Measurements from ENCODE around the gene PLOD3.
"Not testable (repeated sequence)": the region's sequence is repeated elsewhere in the genome, so short reads cannot be mapped to it uniquely, and the experiment has no call there.

PLOD3 gene

GRCh38 chr7:101212014-101212413 lies 5.4 kb downstream of the PLOD3 start:
- no peak for DNase-seq (ENCODE audit: low read depth)

DNA sequence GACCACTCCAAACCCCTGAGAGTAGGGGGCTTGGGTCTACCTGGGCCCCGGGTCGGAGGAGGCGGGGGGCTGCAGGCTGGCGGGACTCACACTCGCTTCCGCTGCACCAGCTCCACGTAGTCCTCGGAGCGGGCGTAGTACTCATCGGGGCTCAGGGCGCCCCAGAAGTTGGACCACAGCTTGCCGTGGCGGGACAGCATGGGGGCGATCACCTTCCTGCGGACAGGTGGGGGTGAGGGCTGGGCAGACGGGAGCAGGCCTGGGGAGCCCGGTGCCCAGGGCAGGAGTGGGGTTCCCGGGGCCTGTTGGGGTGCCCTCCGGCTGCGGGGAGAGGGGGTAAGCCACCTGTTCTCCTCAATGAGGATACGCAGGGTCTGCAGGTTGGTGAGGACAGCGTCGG lies 5.9 kb downstream of the PLOD3 start:
- DNase-seq (ENCODE audit: low read depth), result no peak

GRCh38 chr7:101210143-101210542 lies 7.2 kb downstream of the PLOD3 start:
- DNase-seq (ENCODE audit: low read depth), result no peak

GRCh38 chr7:101208794-101209193 lies 8.6 kb downstream of the PLOD3 start:
- DNase-seq (ENCODE audit: low read depth), result no peak

GRCh38 chr7:101207459-101207858 lies 9.9 kb downstream of the PLOD3 start:
- no peak for DNase-seq (ENCODE audit: low read depth)

- no peak for DNase-seq (ENCODE audit: low read depth)
Observed at GRCh38 chr7:101206665-101207042, 10.7 kb downstream of the PLOD3 start.

DNA sequence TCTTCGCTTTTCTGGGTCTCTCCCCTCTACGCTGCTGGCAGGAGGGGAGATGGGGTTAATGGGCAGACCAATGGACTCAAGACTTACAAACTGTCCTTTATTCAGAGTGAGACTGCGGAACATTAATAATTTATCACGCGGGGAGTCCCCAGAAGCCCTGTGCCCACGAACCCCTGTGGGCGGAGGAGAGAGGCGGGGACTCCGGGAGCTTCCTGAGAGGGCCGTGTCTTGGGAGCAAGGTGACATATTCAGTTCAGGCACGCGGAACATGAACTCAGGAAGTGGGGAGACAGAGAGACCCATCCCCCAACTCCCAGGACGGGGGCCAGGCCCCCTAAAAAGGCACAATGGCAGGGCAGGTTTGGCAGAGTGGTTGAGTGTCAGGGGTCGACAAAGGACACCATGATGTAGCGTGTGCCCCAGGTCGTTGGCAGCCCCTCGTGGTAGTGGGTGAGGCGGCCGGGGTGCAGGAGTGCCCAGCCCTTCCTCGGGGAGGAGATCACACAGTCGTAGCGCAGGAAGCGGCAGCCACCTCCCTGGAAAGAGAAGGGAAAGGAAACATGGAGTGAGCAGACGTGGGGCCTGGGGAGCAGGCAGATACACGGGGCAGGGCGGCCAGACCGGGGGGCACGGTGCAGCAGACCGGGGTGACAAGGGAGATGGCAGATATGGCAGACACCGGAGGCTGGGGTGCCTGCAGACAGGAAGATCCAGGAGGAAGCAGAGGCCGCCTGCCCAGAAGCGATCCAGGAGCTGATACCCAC lies 11.3 kb downstream of the PLOD3 start:
- no peak for DNase-seq (ENCODE audit: low read depth)

GRCh38 chr7:101203740-101204738 lies 13.3 kb downstream of the PLOD3 start:
- not testable (repeated sequence) for DNase-seq (ENCODE audit: low read depth)

GRCh38 chr7:101202603-101202918 lies 14.8 kb downstream of the PLOD3 start:
- DNase-seq (ENCODE audit: low read depth), result no peak

GRCh38 chr7:101201695-101202602 lies 15.4 kb downstream of the PLOD3 start:
- no peak for DNase-seq (ENCODE audit: low read depth)

DNA sequence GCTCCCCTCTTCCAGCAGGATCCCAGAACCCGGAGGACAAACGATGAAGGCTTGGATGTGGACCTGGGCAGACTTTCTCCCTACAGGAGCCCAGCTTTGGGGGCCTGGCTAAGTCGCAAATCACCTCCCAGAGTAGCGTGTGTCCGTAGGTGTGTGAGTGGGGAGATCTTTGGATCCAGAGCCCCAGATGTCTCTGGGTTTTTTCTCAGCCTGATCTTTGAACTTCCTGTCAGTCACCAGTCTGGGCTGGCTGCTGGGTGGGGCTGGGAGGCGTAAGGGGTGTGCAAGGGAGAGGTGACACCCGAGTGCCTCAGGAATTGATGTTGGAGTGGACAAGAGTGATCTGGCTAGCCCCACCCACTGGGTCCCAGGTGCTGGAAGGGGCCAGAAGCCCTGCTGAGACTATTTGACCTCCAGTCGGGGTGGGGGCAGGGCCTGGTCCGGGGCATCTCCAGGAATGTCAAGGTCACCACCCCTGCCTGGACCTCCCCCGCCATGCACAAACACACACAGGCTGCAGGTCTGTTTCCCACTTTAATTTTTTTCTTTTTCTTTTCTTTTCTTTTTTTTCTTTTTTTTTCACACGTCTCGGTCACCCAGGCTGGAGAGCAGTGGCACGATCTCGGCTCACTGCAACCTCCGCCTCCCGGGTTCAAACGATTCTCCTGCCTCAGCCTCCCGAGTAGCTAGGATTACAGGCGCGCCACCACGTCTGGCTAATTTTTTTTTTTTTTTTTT lies 16.4 kb downstream of the PLOD3 start, which contains the start of gene MOGAT3:
Gene MOGAT3, minus strand, starts transcription at position 175 of the 738 bp plus-strand sequence. CDS start 182 bp downstream, outside the sequence.
- DNase-seq (ENCODE audit: low read depth), result no peak

- DNase-seq (ENCODE audit: low read depth), result no peak
Observed at GRCh38 chr7:101200504-101200861, 16.9 kb downstream of the PLOD3 start.

DNA sequence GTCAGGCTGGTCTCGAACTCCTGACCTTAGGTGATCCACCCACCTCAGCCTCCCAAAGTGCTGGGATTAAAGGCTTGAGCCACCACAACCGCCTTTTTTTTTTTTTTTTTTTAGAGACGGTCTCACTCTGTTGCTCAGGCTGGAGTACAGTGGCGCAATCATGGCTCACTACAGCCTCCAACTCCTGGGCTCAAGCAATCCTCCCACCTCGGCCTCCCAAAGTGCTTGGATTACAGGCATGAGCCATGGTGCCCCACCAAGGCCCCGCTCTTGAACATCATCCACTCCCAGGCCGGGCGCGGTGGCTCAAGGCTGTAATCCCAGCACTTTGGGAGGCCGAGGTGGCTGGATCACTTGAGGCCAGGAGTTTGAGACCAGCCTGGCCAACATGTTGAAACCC lies 17.9 kb downstream of the PLOD3 start:
- not testable (repeated sequence) for DNase-seq (ENCODE audit: low read depth)

DNA sequence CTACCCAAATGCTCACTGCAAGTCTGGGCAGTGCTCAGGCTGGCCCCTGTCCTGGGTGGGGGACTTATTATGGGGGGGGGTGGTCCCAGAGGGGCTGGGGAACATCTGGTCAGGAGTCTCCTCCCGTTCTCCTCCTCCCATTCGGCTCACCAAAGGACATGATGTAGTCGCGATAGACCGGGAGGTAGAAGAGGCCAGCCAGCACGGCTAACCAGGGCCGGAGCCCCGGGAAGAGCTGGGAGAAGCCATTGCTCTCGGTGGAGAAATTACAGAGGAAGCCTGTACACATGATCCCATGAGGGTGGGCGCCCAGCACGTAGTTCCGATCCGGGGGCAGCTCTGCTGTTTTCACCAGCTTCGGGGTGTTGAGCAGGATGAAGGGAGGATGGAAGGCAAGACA lies 18.9 kb downstream of the PLOD3 start:
- DNase-seq (ENCODE audit: low read depth), result no peak

DNA sequence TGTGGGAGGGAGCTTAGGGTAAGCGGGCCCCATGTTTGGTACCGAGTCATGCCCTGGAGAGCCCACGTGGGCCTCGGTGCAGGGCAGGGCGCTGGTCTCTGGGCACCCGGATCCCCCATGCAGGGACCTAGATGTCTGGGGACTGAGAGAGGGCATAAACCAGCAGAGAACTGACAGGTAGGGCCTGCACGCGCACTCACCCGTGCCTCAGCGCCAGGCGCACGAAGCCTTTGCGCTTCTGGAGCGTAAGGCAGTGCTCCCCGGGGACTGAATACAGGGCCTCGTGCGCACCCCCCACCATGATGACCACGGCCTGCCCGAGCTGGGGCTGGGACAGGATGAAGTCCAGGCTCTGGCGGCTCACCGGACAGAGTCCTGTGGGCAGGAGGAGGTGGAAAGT lies 19.4 kb downstream of the PLOD3 start:
- no peak for DNase-seq (ENCODE audit: low read depth)

DNA sequence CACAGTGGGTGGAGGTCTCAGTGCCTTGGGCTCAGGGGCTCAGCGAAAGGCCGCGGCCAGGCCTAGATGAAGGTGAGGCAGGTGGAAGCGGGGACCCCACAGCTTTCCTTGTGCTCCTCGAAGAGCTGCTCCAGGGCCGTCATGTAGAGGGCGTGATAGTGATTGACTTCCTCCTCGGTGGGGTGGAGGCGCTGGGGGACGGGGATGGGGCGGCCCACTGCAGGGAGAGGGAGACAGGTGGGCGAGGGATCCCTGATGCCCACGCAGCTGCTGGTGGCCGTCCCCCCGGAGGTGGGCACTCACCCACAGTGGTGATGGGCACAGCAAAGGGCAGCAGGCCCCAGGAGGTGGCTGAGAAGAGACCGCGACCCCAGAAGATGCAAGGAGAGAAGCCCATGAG lies 21.5 kb downstream of the PLOD3 start:
- DNase-seq (ENCODE audit: low read depth), result no peak

GRCh38 chr7:101189109-101189508 lies 28.3 kb downstream of the PLOD3 start:
- no peak for DNase-seq (ENCODE audit: low read depth)

DNA sequence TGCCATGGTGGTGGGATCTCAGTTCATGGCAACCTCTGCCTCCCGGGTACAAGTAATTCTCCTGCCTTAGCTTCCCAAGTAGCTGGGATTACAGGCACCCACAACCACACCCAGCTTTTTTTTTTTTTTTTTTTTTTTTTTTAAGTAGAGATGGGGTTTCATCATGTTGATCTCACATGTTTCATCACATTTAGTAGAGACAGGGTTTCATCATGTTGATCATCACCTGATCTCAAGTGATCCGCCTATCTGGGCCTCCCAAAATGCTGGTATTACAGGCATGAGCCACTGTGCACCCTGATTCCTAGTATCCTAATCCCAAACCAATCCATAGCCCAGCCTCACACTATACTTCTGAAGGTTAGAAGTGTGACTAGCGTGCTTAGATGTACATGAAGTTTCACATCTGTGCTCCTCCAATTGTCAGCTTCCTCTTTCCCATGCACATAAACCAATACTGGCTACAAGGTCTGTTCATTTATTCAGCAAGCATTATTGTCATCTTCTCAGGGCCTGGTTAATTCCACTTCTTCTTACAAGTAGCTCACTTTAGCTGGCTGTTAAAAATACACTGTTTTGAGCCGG lies 30.4 kb downstream of the PLOD3 start:
- no peak for DNase-seq (ENCODE audit: low read depth)

DNA sequence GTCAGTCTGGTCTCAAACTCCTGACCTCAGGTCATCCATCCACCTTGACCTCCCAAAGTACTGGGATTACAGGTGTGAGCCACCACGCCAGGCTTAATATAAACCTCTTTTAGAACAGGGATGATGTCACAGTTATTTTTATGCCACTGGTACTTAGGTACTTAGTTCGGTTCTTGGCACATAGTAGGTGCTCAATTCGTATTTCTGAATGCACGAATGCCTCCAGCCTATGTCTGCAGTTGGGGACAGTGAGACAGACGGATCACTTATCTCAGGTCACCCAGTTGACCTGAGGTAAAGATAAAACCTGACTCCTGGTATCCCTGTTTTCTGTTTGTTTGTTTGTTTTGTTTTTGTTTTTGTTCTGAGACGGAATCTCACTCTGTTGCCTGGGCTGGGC lies 31.2 kb downstream of the PLOD3 start:
- no peak for DNase-seq (ENCODE audit: low read depth)

DNA sequence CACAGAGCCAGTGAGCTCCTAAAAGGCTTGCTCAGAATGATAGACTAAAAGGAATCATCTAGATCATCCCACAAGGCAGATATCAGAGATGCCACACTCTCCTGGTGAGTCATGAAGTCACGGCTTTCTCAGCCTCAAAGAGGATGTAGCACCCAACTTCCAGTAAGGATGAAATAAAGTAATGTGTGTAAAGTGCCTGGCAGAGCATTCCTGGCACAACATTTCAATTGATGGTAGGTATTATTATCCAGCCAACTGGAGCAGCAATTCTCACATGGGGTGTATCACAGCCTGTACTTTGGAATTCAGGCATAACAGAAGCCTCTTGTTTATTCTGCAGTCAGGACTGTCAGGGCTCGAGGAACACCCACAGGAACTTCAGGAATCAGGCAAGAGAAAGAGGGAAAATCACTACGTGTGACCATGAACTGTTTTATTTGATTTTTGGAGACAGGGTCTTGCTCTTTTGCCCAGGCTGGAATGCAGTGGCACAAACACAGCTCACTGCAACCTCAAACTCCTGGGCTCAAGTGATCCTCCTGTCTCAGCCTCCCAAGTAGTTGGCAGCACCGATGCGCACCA lies 32.0 kb downstream of the PLOD3 start:
- no peak for DNase-seq (ENCODE audit: low read depth)
